ENCODE data around the gene PPP2R5D.
A peak's percentile ranks its signal among the peaks of the same experiment; 100 is the strongest.

Gene PPP2R5D

DNA sequence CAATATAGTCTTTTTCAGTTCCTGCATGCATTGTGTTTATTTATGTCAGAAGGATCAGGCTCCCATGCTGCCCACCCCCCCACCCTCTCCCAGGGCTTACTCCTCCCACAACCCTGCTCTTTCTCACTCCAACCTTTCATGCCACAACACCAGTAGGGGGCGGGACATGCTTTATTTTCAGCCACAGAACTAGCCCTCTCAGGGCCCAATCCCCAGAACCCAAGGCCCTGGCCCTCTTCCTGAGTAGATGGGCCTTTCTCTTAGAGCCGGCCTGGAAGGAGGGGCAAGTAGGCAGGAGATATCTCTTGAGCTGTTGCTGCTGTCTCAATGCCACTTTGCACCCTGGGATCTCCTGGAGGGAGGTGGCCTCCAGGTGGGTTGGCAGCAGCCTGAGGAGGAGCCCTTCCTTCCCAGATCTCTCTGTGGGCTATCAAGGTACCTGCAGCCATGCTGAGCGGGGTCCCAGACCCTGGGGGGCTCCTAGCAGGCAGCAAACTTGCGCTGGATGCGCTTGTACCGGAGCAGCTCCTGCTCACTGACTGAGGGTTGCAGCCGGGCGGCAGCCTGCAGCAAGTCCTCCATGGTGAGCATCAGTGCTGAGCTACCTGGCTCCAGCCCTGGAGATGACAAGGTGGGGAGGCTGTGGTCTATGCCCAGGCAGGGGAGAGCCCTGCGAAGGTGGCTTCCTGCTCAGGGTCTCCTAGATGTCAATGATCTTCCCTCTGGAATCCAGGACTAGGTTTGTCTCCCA is 20.3 kb upstream of the PPP2R5D start:
- DNase-seq: peak in 1 of 2 donors; percentile 54

DNA sequence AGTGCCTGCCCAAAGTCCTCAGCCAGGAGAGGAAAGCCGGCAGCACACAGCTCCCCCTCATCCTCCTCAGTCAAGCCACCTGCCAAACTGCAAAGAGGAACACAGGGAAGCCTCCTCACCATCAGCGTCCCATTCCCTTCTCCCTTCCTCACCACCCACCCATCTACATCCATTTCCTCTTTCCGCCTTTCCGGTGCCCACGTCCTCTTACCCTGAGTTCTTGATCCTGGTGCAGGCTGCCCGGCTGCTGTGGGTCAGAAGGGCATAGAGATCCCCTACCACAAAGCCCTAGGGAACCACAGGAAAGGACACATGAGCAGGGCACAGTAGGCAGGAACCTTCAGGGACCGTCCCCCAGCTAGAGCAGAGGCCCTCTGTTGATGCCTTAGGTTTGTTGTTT is 17.8 kb upstream of the PPP2R5D start:
- no peak for DNase-seq

- no peak for DNase-seq
These were observed 17.1 kb upstream of the PPP2R5D start for GRCh38 chr6:42967228-42967627.

GRCh38 chr6:42968126-42968701 is 16.2 kb upstream of the PPP2R5D start:
- DNase-seq: no peak

GRCh38 chr6:42968783-42969182 is 15.6 kb upstream of the PPP2R5D start:
- no peak for DNase-seq

GRCh38 chr6:42969431-42969830 is 14.9 kb upstream of the PPP2R5D start:
- DNase-seq: no peak

DNA sequence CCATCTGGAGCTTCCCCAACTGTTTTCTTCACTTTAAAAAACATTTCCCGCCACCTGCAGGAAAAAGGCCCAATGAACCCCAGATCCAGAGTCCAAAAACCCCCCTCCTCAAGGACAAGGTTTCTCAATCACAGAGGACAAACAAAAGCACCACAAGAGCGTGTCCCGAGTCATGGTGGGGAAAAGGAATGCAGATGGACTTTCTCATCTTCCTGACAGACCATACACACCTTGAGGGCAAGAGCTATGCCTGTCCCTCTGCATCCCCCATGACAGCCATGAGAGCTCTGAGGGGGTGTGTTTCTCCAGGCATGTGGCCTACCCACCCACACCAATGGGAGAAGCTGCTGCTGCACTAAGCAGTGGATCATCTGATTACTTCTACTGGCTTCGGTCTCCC is 14.4 kb upstream of the PPP2R5D start:
- no peak for DNase-seq

- no peak for DNase-seq
These were observed 13.3 kb upstream of the PPP2R5D start for GRCh38 chr6:42970871-42971612.

DNA sequence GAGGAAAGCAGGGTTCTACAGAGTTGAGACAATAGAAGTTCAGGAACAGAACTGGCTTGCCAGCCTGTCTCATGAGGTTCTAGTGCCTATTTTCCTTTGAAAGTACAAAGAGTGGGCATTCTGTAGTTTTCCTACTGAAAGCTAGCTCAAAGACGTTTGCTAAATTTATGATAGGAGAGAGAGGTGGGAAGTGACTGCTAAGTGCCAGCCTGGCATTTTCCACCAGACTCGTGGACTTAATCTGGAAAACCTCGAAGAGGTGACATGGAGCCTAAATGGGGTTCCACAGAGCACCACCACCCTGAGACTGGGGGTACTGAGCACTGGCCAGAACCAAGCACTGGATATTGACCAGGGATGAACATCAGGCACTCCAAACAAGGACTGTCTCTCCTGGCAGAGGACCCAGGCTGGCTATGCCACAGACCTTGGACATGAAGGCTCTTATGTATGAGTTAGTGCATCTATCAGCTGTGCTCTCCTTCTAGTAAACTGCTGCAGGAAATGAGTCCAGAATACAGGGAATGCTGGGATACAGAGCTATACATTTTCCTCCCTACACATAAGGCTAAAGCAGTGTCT is 12.5 kb upstream of the PPP2R5D start:
- no peak for DNase-seq

- DNase-seq: no peak
These were observed 10.4 kb upstream of the PPP2R5D start for GRCh38 chr6:42973926-42974325.

- DNase-seq: no peak
These were observed 9.4 kb upstream of the PPP2R5D start for GRCh38 chr6:42974919-42975505.

GRCh38 chr6:42978487-42978838 is 5.9 kb upstream of the PPP2R5D start:
- no peak for DNase-seq

DNA sequence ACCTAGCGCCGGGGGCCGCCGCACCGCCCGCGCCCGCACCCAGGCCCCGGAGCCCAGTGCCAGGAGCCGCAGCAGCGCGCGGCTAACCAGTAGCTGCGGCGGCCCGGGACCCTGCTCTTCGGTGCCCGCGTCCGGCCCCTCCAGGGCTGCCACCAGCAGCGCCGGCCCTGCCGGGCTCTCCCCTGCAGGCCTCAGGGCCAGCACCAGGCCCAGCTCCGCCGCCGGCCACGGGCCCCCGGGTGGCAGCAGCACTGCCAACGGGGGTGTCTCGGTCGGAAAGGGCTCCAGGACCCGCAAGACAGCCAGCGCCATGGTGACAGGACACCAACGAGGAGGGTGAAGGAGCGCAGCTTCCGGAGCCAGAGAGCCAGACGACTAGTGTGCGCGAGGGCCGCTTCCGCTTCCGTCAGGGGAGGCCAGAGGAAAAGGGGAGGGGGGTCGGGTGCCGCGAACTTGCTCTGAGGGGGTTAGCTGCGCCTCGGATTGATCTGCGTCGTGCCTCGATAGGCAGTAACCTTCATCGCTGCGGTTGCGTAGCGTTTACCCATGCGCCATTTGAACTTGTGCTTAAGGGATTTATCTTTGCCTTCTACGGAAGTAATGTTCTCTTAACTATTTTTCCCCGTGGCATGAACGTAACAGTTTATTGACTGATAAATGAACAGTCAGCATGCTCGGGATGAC is 5.4 kb upstream of the PPP2R5D start, which contains the start of gene PEX6:
Gene PEX6, minus strand, starts transcription at position 343 of the 684 bp plus-strand sequence. Its CDS starts 31 bp downstream, at position 312.
- DNase-seq: peak; percentile 93

GRCh38 chr6:42979523-42980177 is 4.7 kb upstream of the PPP2R5D start:
- no peak for DNase-seq

- DNase-seq: no peak
These were observed 2.5 kb upstream of the PPP2R5D start for GRCh38 chr6:42981836-42982235.

DNA sequence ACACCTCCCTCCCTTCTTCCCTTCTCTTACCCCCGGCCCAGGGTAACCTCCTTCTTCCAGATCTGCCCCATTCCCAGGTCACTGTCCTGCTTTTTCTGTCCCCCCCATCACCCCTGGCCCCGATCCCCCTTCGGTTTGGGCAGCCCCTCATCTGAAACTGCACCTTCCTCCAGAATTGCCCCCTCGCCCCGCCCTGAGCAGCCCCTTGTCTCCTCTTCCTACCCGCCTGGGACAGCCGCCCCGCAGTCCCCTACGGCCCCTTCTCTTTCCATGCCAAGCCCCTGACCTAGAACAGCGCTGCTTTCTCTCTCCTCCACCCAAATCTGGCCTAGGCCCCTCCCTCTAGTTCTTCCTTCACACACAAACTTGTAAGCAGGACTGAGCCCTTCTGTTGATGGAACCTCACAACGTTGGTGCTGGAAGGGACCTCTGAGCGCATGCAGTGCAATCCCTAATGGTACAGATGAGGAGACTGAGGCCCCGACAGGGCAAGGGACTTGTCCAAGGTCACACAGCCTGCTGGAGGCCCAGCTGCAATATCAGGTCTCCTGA is 630 bp downstream of the PPP2R5D start:
- peak in 1 of 2 donors; percentile 20 for DNase-seq

- DNase-seq: no peak
These were observed 3.4 kb downstream of the PPP2R5D start for GRCh38 chr6:42987533-42988451.

- DNase-seq: no peak
These were observed 4.2 kb downstream of the PPP2R5D start for GRCh38 chr6:42988486-42989020.

GRCh38 chr6:42989923-42990322 is 5.6 kb downstream of the PPP2R5D start:
- no peak for DNase-seq

- DNase-seq: no peak
These were observed 9.1 kb downstream of the PPP2R5D start for GRCh38 chr6:42993445-42993844.
